HEK293 (cell line): ENCODE measurements around the gene PROCA1.

Experiments
- HOXD13 ChIP-seq: sonication (generic); formaldehyde crosslinking; IDR thresholded peaks from 2 replicates; pipeline ENCODE4 v1.8.0; 2022; ENCODE audit warnings: missing genetic modification reagents, borderline replicate concordance
- KLF16 ChIP-seq: fragments of 450-650 bp; formaldehyde crosslinking; IDR thresholded peaks from 2 replicates; pipeline ENCODE4 v1.5.1; 2017; ENCODE audit warnings: missing biosample characterization, missing genetic modification characterization
- KLF8 ChIP-seq: fragments of 450-650 bp; formaldehyde crosslinking; IDR thresholded peaks from 2 replicates; pipeline ENCODE4 v1.5.1; 2016; ENCODE audit warnings: missing biosample characterization, missing genetic modification characterization
- SP3 ChIP-seq: fragments of 450-650 bp; formaldehyde crosslinking; IDR thresholded peaks from 2 replicates; pipeline ENCODE4 v1.5.1; 2016; ENCODE audit warnings: missing biosample characterization, missing genetic modification characterization
- ZBTB1 ChIP-seq: fragments of 450-650 bp; formaldehyde crosslinking; IDR thresholded peaks from 2 replicates; pipeline ENCODE4 v1.5.1; 2016; ENCODE audit warnings: missing biosample characterization, missing genetic modification characterization
- ZBTB17 ChIP-seq: fragments of 450-650 bp; formaldehyde crosslinking; IDR thresholded peaks from 2 replicates; pipeline ENCODE4 v1.5.1; 2016; ENCODE audit warnings: missing biosample characterization, missing genetic modification characterization
- ZBTB48 ChIP-seq: fragments of 450-650 bp; formaldehyde crosslinking; IDR thresholded peaks from 2 replicates; pipeline ENCODE4 v1.5.1; 2016; ENCODE audit warnings: missing biosample characterization, missing genetic modification characterization
- ZFHX2 ChIP-seq: fragments of 450-650 bp; formaldehyde crosslinking; conservative IDR thresholded peaks from 2 replicates; pipeline ENCODE4 v1.5.1; 2016; ENCODE audit warnings: missing biosample characterization, missing genetic modification characterization
- ZNF16 ChIP-seq: fragments of 450-650 bp; formaldehyde crosslinking; IDR thresholded peaks from 2 replicates; pipeline ENCODE4 v1.5.1; 2016; ENCODE audit warnings: low read depth, missing biosample characterization, missing genetic modification characterization
- ZNF169 ChIP-seq: fragments of 450-650 bp; formaldehyde crosslinking; IDR thresholded peaks from 2 replicates; pipeline ENCODE4 v1.5.1; 2016; ENCODE audit warnings: missing biosample characterization, missing genetic modification characterization
- ZNF174 ChIP-seq: fragments of 450-650 bp; formaldehyde crosslinking; IDR thresholded peaks from 2 replicates; pipeline ENCODE4 v1.5.0; 2017; ENCODE audit warnings: missing biosample characterization, mild to moderate bottlenecking, missing genetic modification characterization
- ZNF202 ChIP-seq: fragments of 450-650 bp; formaldehyde crosslinking; IDR thresholded peaks from 2 replicates; pipeline ENCODE4 v1.5.1; 2016; ENCODE audit warnings: missing biosample characterization, missing genetic modification characterization, borderline replicate concordance
- ZNF211 ChIP-seq: fragments of 450-650 bp; formaldehyde crosslinking; IDR thresholded peaks from 2 replicates; pipeline ENCODE4 v1.5.1; 2016; ENCODE audit warnings: low read depth, missing biosample characterization, missing genetic modification characterization
- ZNF24 ChIP-seq: fragments of 450-650 bp; formaldehyde crosslinking; IDR thresholded peaks from 2 replicates; pipeline ENCODE4 v1.5.1; 2016; ENCODE audit warnings: missing biosample characterization, missing genetic modification characterization
- ZNF248 ChIP-seq: fragments of 450-650 bp; formaldehyde crosslinking; IDR thresholded peaks from 2 replicates; pipeline ENCODE4 v1.5.1; 2017; ENCODE audit warnings: missing biosample characterization, missing genetic modification characterization
- ZNF311 ChIP-seq: fragments of 450-650 bp; formaldehyde crosslinking; IDR thresholded peaks from 2 replicates; pipeline ENCODE4 v1.5.1; 2017; ENCODE audit warnings: missing biosample characterization, missing genetic modification characterization, borderline replicate concordance
- ZNF354C ChIP-seq: fragments of 450-650 bp; formaldehyde crosslinking; IDR thresholded peaks from 2 replicates; pipeline ENCODE4 v1.5.1; 2016; ENCODE audit warnings: missing biosample characterization, missing genetic modification characterization, low read depth, borderline replicate concordance
- ZNF366 ChIP-seq: fragments of 450-650 bp; formaldehyde crosslinking; conservative IDR thresholded peaks from 2 replicates; pipeline ENCODE4 v1.5.1; 2016; ENCODE audit warnings: missing biosample characterization, missing genetic modification characterization
- ZNF398 ChIP-seq: fragments of 450-650 bp; formaldehyde crosslinking; IDR thresholded peaks from 2 replicates; pipeline ENCODE4 v1.5.1; 2017; ENCODE audit warnings: missing biosample characterization, missing genetic modification characterization
- ZNF48 ChIP-seq: fragments of 450-650 bp; formaldehyde crosslinking; IDR thresholded peaks from 2 replicates; pipeline ENCODE4 v1.5.1; 2016; ENCODE audit warnings: missing biosample characterization, missing genetic modification characterization
- ZNF510 ChIP-seq: fragments of 450-650 bp; formaldehyde crosslinking; IDR thresholded peaks from 2 replicates; pipeline ENCODE4 v1.5.1; 2018; ENCODE audit warnings: mild to moderate bottlenecking, missing genetic modification characterization, missing biosample characterization; ENCODE audit not compliant: insufficient replicate concordance
- ZNF514 ChIP-seq: fragments of 450-650 bp; formaldehyde crosslinking; IDR thresholded peaks from 2 replicates; pipeline ENCODE4 v1.5.1; 2016; ENCODE audit warnings: missing biosample characterization, missing genetic modification characterization
- ZNF548 ChIP-seq: fragments of 450-650 bp; formaldehyde crosslinking; IDR thresholded peaks from 2 replicates; pipeline ENCODE4 v1.5.1; 2016; ENCODE audit warnings: missing biosample characterization, missing genetic modification characterization
- ZNF558 ChIP-seq: fragments of 450-650 bp; formaldehyde crosslinking; IDR thresholded peaks from 2 replicates; pipeline ENCODE4 v1.5.1; 2016; ENCODE audit warnings: missing biosample characterization, missing genetic modification characterization
- ZNF560 ChIP-seq: fragments of 450-650 bp; formaldehyde crosslinking; IDR thresholded peaks from 2 replicates; pipeline ENCODE4 v1.5.1; 2017; ENCODE audit warnings: missing biosample characterization, missing genetic modification characterization, borderline replicate concordance
- ZNF791 ChIP-seq: fragments of 450-650 bp; formaldehyde crosslinking; IDR thresholded peaks from 2 replicates; pipeline ENCODE4 v1.5.1; 2016; ENCODE audit warnings: missing biosample characterization, missing genetic modification characterization
- ZSCAN30 ChIP-seq: fragments of 450-650 bp; IDR thresholded peaks from 2 replicates; pipeline ENCODE4 v1.5.1; 2018; ENCODE audit warnings: missing biosample characterization, mild to moderate bottlenecking, missing genetic modification characterization, moderate library complexity
- TF ChIP-seq, protein P1 (sequence below): fragments of 450-650 bp; formaldehyde crosslinking; IDR thresholded peaks from 2 replicates; pipeline ENCODE4 v1.5.1; 2016; ENCODE audit warnings: missing biosample characterization, missing genetic modification characterization, borderline replicate concordance
- TF ChIP-seq, protein P2 (sequence below): fragments of 450-650 bp; formaldehyde crosslinking; IDR thresholded peaks from 2 replicates; pipeline ENCODE4 v1.5.1; 2016; ENCODE audit warnings: missing biosample characterization, missing genetic modification characterization, borderline replicate concordance
- TF ChIP-seq, protein P3 (sequence below): fragments of 450-650 bp; formaldehyde crosslinking; IDR thresholded peaks from 2 replicates; pipeline ENCODE4 v1.5.1; 2016; ENCODE audit warnings: missing biosample characterization, missing genetic modification characterization

PROCA1 gene

DNA sequence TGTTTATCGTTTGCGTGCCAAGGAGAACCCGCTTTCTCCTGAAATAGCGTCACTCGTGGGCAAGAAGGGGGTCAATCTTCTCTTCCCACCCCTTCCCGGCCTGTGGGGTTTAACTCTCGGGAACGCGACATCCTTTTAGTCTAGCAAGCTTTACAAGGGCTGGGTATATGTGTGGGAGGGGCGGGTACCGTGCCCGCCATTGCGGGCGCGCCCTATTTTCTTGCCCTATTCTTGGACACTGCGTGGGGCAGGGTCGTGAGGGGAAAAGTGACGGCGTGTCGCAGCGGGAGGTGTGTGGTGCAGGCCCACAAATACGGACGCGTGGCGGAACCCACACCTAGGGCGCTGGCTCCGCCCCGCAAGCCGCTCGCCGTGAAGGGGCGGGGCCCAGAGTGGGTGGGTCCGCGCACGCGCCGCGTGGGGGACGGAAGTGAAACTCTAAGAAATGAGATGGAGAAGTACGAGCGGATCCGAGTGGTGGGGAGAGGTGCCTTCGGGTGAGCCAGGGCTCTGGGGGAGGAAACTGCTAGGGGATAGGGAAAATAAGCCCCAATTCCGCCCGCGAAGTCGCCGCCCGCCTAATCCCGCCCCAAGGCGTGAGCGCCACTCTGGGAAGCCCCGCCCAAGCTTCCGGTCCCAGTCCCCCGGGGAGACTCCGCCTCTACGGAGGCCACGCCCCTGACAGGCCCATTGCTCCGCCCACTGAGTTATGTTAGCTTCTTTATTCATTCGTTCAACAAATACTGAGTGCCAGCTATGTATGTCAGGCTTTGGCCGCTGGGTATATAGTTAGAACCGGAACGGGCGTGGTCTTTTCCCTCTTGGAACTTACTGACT lies 16.9 kb upstream of the PROCA1 start, which contains the start of gene NEK8 (continued):
- no peak for TF ChIP-seq ZNF398 (tag by site-specific recombination)
- TF ChIP-seq, protein P1, sequence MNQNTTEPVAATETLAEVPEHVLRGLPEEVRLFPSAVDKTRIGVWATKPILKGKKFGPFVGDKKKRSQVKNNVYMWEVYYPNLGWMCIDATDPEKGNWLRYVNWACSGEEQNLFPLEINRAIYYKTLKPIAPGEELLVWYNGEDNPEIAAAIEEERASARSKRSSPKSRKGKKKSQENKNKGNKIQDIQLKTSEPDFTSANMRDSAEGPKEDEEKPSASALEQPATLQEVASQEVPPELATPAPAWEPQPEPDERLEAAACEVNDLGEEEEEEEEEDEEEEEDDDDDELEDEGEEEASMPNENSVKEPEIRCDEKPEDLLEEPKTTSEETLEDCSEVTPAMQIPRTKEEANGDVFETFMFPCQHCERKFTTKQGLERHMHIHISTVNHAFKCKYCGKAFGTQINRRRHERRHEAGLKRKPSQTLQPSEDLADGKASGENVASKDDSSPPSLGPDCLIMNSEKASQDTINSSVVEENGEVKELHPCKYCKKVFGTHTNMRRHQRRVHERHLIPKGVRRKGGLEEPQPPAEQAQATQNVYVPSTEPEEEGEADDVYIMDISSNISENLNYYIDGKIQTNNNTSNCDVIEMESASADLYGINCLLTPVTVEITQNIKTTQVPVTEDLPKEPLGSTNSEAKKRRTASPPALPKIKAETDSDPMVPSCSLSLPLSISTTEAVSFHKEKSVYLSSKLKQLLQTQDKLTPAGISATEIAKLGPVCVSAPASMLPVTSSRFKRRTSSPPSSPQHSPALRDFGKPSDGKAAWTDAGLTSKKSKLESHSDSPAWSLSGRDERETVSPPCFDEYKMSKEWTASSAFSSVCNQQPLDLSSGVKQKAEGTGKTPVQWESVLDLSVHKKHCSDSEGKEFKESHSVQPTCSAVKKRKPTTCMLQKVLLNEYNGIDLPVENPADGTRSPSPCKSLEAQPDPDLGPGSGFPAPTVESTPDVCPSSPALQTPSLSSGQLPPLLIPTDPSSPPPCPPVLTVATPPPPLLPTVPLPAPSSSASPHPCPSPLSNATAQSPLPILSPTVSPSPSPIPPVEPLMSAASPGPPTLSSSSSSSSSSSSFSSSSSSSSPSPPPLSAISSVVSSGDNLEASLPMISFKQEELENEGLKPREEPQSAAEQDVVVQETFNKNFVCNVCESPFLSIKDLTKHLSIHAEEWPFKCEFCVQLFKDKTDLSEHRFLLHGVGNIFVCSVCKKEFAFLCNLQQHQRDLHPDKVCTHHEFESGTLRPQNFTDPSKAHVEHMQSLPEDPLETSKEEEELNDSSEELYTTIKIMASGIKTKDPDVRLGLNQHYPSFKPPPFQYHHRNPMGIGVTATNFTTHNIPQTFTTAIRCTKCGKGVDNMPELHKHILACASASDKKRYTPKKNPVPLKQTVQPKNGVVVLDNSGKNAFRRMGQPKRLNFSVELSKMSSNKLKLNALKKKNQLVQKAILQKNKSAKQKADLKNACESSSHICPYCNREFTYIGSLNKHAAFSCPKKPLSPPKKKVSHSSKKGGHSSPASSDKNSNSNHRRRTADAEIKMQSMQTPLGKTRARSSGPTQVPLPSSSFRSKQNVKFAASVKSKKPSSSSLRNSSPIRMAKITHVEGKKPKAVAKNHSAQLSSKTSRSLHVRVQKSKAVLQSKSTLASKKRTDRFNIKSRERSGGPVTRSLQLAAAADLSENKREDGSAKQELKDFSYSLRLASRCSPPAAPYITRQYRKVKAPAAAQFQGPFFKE (tag by site-specific recombination), result no peak
- no peak for TF ChIP-seq ZNF791 (tag by site-specific recombination)
- TF ChIP-seq KLF8 (tag by site-specific recombination), result peak; percentile 98
- no peak for TF ChIP-seq ZNF354C (tag by site-specific recombination)
- no peak for TF ChIP-seq ZNF248 (tag by site-specific recombination)
- no peak for TF ChIP-seq ZNF558
- no peak for TF ChIP-seq ZNF514 (tag by site-specific recombination)
- 0 out of 2 replicates have a peak, but pooled peaks have one; percentile 22 for TF ChIP-seq ZSCAN30 (tag by site-specific recombination)
- TF ChIP-seq, protein P2, sequence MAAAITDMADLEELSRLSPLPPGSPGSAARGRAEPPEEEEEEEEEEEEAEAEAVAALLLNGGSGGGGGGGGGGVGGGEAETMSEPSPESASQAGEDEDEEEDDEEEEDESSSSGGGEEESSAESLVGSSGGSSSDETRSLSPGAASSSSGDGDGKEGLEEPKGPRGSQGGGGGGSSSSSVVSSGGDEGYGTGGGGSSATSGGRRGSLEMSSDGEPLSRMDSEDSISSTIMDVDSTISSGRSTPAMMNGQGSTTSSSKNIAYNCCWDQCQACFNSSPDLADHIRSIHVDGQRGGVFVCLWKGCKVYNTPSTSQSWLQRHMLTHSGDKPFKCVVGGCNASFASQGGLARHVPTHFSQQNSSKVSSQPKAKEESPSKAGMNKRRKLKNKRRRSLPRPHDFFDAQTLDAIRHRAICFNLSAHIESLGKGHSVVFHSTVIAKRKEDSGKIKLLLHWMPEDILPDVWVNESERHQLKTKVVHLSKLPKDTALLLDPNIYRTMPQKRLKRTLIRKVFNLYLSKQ, result no peak
- no peak for TF ChIP-seq ZNF211 (tag by site-specific recombination)
- TF ChIP-seq ZNF202 (tag by site-specific recombination), result no peak
- TF ChIP-seq HOXD13 (CRISPR knock-in tag), result no peak; the same call in 1 of the 2 replicates
- TF ChIP-seq KLF16, result peak; percentile 77
- peak; percentile 98 for TF ChIP-seq SP3 (tag by site-specific recombination)
- no peak for TF ChIP-seq ZNF16 (tag by site-specific recombination)
- peak; percentile 88 for TF ChIP-seq ZFHX2 (tag by site-specific recombination)
- 0 out of 2 replicates have a peak, but pooled peaks have one; percentile 85 for TF ChIP-seq ZBTB1 (tag by site-specific recombination)
- TF ChIP-seq ZNF510 (tag by site-specific recombination), result no peak
- no peak for TF ChIP-seq ZNF311 (tag by site-specific recombination)
- no peak for TF ChIP-seq ZNF174 (tag by site-specific recombination)
- TF ChIP-seq ZBTB48 (tag by site-specific recombination), result no peak
- TF ChIP-seq ZNF560 (tag by site-specific recombination), result no peak
- TF ChIP-seq ZBTB17, result no peak
- TF ChIP-seq ZNF548 (tag by site-specific recombination), result no peak
- no peak for TF ChIP-seq ZNF48 (tag by site-specific recombination)
- peak; percentile 39; the same call in 1 of the 2 replicates for TF ChIP-seq ZNF24 (tag by site-specific recombination)
- TF ChIP-seq, protein P3, sequence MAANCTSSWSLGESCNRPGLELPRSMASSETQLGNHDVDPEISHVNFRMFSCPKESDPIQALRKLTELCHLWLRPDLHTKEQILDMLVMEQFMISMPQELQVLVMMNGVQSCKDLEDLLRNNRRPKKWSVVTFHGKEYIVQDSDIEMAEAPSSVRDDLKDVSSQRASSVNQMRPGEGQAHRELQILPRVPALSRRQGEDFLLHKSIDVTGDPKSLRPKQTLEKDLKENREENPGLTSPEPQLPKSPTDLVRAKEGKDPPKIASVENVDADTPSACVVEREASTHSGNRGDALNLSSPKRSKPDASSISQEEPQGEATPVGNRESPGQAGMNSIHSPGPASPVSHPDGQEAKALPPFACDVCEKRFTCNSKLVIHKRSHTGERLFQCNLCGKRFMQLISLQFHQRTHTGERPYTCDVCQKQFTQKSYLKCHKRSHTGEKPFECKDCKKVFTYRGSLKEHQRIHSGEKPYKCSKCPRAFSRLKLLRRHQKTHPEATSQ (tag by site-specific recombination), result no peak; the same call in 1 of the 2 replicates
- no peak for TF ChIP-seq ZNF366 (tag by site-specific recombination)
- no peak for TF ChIP-seq ZNF169
